OCI-LY3 (cell line): ENCODE results near the gene GOLPH3L.

Experiments used
- H2AFZ ChIP-seq: fragments of 200-600, 300-600 bp; shearing (Covaris generic); 2 replicates; pipeline ENCODE4 v1.6.0; 2014; ENCODE audit warnings: antibody characterized with exemption, low read depth, low read length
- H3K27ac ChIP-seq: fragments of 200-600, 300-600 bp; sonication (generic); 2 replicates; pipeline ENCODE4 v1.5.1; 2014; ENCODE audit warnings: mild to moderate bottlenecking, low read length, moderate library complexity, mixed read lengths
- H3K27me3 ChIP-seq: fragments of 200-600, 300-600 bp; sonication (generic); 2 replicates; pipeline ENCODE4 v1.6.1; 2014; ENCODE audit warnings: low read depth, low read length, mixed read lengths
- H3K36me3 ChIP-seq: fragments of 200-600, 300-600 bp; sonication (generic); replicated peaks from 2 replicates; pipeline ENCODE3; 2014; ENCODE audit warnings: low read depth, low read length, mixed read lengths
- H3K4me1 ChIP-seq: fragments of 300-600, 200-600 bp; sonication (generic); 2 replicates; pipeline ENCODE4 v1.6.1; 2014; ENCODE audit warnings: low read length, mixed read lengths
- H3K4me2 ChIP-seq: fragments of 200-600, 300-600 bp; sonication (generic); 2 replicates; pipeline ENCODE4 v1.6.1; 2014; ENCODE audit warnings: low read length, mixed read lengths
- H3K4me3 ChIP-seq: fragments of 300-600, 200-600 bp; sonication (generic); 2 replicates; pipeline ENCODE4 v1.5.1; 2014; ENCODE audit warnings: antibody characterized with exemption, mild to moderate bottlenecking, low read length, moderate library complexity
- H3K79me2 ChIP-seq: fragments of 300-600, 200-600 bp; shearing (Covaris generic); 2 replicates; pipeline ENCODE4 v1.6.1; 2014; ENCODE audit warnings: mild to moderate bottlenecking, low read length, mixed read lengths
- H3K9ac ChIP-seq: fragments of 300-600, 200-600 bp; shearing (Covaris generic); 2 replicates; pipeline ENCODE4 v1.6.0; 2014; ENCODE audit warnings: mild to moderate bottlenecking, low read length, moderate library complexity
- H3K9me3 ChIP-seq: fragments of 200-600, 300-600 bp; shearing (Covaris generic); 2 replicates; pipeline ENCODE4 v1.6.1; 2014; ENCODE audit warnings: low read length, mixed read lengths; ENCODE audit not compliant: insufficient read depth
- H4K20me1 ChIP-seq: fragments of 200-600, 300-600 bp; sonication (generic); 2 replicates; pipeline ENCODE4 v1.6.1; 2016; ENCODE audit warnings: low read length, mixed read lengths; ENCODE audit not compliant: insufficient read depth
- CTCF ChIP-seq: fragments of 200-600, 300-600 bp; sonication (generic); IDR thresholded peaks from 2 replicates; pipeline ENCODE4 v1.5.1; 2014; ENCODE audit warnings: antibody characterized with exemption, low read length, low read depth
- EZH2phosphoT487 ChIP-seq: fragments of 200-600 bp; shearing (Covaris generic); IDR thresholded peaks from 2 replicates; pipeline ENCODE4 v1.6.1; 2018; ENCODE audit warnings: antibody characterized with exemption, mixed run types, low read depth

GOLPH3L gene

DNA sequence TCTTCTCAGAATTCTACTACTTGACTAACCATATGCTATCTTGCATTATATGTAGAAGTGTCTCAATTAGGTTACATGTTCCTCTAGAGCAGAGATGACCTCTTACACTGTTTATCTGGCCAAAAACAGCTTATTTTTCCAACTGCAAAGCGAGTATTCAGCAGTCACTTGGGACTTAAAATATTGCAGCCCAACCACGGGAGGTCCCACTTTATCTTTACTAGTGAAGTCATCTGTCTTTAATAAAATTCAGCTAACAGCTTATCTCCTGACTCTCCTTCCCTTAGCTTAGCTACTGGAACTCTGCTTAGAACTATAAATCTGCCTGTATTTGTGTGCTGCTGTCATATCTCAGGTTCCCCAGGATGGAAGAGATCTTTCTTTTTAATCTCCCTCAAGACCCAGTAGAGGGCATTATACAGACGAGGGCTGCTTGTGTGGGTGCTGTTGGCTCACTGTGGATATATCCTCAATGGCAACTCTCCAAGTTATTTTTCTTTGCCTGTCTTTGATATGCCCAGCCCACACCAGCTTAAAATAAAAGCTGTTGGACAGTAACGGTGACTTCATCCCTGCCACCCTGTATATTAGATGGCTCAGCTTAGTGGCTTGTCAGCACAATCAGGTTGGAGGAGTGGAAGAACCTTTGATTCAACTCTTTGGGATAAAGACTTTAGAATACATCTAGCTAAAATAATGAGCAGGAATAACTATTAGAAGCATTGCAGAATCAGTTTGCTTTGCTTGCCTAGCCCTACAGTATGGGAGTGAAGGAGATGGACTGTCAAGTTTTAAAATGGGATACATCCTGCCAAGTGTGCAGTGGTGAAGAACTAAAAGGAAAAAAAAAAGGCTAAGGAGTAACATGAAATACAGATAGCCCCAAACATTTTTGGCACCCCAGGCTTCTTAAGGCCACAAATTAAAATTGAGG lies 77.1 kb downstream of the GOLPH3L start:
- H3K79me2 ChIP-seq: peaks cover 9% of the 10 kb centered on the region; the same call in 1 of the 2 replicates
- peaks cover 22% of the 10 kb centered on the region for H3K4me1 ChIP-seq
- H4K20me1 ChIP-seq: peaks cover 2% of the 10 kb centered on the region; the same call in 1 of the 2 replicates
- no peak overlapping the region for H3K9ac ChIP-seq
- no peaks in the 10 kb centered on the region for H3K9me3 ChIP-seq
- H2AFZ ChIP-seq: no peak overlapping the region
- H3K27ac ChIP-seq: no peak overlapping the region
- H3K4me2 ChIP-seq: no peak overlapping the region
- no peaks in the 10 kb centered on the region for H3K27me3 ChIP-seq
- no peak overlapping the region for H3K4me3 ChIP-seq
- TF ChIP-seq EZH2phosphoT487: no peak
- peak; percentile 48 for TF ChIP-seq CTCF
- H3K36me3 ChIP-seq: peaks cover 59% of the 10 kb centered on the region

DNA sequence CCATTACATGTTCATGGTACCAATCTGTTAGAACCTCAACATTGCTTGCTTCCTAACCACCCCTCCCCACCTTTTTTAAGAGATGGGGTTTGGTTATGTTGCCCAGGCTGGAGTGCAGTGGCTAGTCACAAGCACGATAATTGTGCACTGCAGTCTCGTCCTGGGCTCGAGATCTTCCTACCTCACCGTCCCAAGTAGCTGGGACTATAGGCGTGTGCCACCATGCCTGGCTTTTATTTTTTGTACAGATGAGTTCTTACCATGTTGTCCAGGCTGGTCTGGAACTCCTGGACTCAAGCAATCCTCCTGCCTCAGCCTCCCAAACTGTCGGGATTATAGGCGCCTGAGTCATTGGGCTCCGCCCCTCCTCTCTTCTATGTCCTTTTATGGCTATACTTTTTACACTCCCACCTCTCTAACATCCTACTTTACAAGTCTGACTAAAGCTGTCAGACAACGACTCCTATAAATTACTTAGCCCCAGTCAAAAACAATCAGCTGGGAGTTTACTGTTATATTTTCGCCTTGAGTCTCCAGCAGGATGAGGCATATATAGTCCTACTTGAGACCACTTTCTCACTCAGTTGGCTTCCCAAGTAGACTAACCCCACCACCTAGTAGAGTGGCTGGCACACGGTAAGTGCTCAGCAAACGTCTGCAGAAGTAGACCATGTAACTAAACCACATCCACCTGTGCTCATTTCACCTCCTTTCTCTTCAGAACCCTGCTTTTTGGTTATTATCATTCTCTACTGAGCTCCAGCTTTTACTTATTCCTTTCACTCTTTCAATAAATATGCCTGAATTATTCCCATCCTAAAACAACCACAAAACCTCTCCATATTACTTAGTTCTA lies 81.4 kb downstream of the GOLPH3L start:
- Histone ChIP-seq H3K9ac (no peak overlapping the region), H3K4me2 (no peak overlapping the region), H3K4me3 (no peak overlapping the region), H2AFZ (no peak overlapping the region), H3K4me1 (peaks cover 48% of the 10 kb centered on the region), H4K20me1 (no peaks in the 10 kb centered on the region), H3K36me3 (peaks cover 57% of the 10 kb centered on the region), H3K27ac (peak overlapping the region; percentile 24), H3K27me3 (no peaks in the 10 kb centered on the region), H3K79me2 (peaks cover 18% of the 10 kb centered on the region; the same call in 1 of the 2 replicates), H3K9me3 (no peaks in the 10 kb centered on the region)
- TF ChIP-seq CTCF (no peak), EZH2phosphoT487 (no peak)

GRCh38 chr1:150613061-150613920 lies 83.7 kb downstream of the GOLPH3L start:
- Histone ChIP-seq H3K4me3 (peak overlapping the region; percentile 49), H2AFZ (no peak overlapping the region), H4K20me1 (no peaks in the 10 kb centered on the region), H3K4me1 (peaks cover 48% of the 10 kb centered on the region), H3K9me3 (no peaks in the 10 kb centered on the region), H3K27ac (peak overlapping the region; percentile 94), H3K9ac (peak overlapping the region; percentile 44), H3K36me3 (peaks cover 41% of the 10 kb centered on the region), H3K27me3 (no peaks in the 10 kb centered on the region), H3K4me2 (peak overlapping the region; percentile 78), H3K79me2 (peaks cover 18% of the 10 kb centered on the region; the same call in 1 of the 2 replicates)
- TF ChIP-seq EZH2phosphoT487 (0 out of 2 replicates have a peak, but pooled peaks have one; percentile 63), CTCF (no peak; the same call in 1 of the 2 replicates)
